Measurements from ENCODE around the gene SLC5A11.
"Not testable (repeated sequence)": the region's sequence is repeated elsewhere in the genome, so short reads cannot be mapped to it uniquely, and the experiment has no call there.

The SLC5A11 gene, protein sequence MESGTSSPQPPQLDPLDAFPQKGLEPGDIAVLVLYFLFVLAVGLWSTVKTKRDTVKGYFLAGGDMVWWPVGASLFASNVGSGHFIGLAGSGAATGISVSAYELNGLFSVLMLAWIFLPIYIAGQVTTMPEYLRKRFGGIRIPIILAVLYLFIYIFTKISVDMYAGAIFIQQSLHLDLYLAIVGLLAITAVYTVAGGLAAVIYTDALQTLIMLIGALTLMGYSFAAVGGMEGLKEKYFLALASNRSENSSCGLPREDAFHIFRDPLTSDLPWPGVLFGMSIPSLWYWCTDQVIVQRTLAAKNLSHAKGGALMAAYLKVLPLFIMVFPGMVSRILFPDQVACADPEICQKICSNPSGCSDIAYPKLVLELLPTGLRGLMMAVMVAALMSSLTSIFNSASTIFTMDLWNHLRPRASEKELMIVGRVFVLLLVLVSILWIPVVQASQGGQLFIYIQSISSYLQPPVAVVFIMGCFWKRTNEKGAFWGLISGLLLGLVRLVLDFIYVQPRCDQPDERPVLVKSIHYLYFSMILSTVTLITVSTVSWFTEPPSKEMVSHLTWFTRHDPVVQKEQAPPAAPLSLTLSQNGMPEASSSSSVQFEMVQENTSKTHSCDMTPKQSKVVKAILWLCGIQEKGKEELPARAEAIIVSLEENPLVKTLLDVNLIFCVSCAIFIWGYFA

DNA sequence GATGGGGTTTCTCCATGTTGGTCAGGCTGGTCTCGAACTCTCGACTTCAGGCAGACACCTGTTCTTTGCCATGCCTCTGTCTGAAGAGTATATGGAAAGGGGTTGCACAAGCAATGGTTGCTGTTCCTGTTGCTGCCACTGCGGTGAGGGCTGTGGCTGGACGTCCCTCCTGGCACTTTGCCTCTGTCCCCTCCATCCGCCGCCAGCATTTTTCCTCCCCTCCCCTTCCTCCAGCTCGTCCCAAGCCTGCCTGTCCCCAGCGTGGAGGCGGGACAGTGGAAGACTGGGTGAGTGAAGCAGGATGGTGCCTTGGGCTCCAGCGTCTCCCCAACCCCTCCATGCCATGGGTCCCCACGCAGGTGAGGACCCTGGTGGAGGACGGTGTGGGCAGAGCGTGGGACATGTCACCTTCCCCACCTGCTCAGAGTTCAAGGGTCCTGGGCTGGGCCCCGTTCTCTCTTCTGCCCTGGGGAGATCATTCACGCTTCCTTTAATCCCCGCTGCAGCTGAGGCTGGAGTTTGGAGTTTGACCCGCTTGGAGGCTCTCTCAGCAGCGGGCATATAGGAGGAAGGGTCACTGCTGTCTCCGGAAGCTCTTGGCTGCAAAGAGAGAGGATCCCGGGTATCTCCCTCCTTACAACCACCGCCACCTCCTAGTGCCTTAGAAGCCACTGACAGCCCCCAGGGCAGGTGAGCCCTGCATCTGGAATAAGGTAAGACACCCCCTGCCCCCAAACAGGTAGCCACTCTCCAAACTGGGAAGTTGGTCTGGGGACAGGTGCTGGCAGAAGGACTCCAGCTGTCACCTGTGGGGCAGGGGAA lies at the start of gene SLC5A11:
SLC5A11 (plus strand) TSS at position 238 of the 822 bp plus-strand sequence. CDS start 12,681 bp downstream, outside the sequence.
- no peak for DNase-seq (ENCODE audit: extremely low spot score, insufficient read length, low read depth)
- FAIRE-seq, result no peak

- FAIRE-seq, result no peak
- no peak for DNase-seq (ENCODE audit: extremely low spot score, insufficient read length, low read depth)
Measured at GRCh38 chr16:24800586-24800985, 45.2 kb upstream of the SLC5A11 start.

- FAIRE-seq (no peak), DNase-seq (ENCODE audit: extremely low spot score, insufficient read length, low read depth) (no peak)
Measured at GRCh38 chr16:24801761-24802302, 43.9 kb upstream of the SLC5A11 start.

DNA sequence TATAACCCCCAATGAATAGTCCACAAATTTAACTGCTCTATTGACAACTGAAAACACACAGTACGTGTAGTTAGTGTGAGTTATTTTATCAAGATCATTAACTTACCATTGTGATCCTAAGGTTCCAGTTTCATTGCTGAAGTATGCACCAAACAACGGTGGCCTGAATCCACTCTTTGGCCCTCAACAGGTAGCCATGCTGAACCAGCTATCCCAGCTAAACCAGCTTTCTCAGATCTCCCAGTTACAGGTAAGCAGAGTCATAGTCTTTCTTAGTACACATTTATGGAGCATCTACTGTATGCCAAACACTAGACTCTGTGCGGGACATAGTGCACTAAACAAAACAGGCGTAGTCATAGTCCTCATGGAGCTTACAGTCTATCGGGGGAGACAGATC lies 40.3 kb upstream of the SLC5A11 start:
- no peak for DNase-seq (ENCODE audit: extremely low spot score, insufficient read length, low read depth)
- FAIRE-seq, result no peak

DNA sequence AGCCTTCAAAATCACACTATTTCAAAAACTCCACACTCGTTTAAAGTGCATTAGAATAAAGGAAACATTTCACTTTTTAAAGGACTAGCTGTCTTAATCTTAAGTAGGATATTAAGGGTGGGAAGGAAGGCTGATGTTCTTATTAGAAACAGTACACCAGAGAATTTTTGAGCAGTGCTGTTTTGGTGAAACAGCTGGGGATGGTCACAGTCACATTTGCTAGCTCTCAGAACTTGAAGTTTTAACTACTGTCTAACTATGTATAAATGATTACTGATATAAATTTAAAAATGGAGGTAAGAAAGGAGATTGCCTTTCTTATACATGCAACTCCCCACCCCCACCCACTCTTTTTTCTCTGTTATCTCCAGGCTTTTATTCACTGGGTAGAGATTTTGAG lies 38.5 kb upstream of the SLC5A11 start:
- DNase-seq (ENCODE audit: extremely low spot score, insufficient read length, low read depth), result no peak
- no peak for FAIRE-seq

DNA sequence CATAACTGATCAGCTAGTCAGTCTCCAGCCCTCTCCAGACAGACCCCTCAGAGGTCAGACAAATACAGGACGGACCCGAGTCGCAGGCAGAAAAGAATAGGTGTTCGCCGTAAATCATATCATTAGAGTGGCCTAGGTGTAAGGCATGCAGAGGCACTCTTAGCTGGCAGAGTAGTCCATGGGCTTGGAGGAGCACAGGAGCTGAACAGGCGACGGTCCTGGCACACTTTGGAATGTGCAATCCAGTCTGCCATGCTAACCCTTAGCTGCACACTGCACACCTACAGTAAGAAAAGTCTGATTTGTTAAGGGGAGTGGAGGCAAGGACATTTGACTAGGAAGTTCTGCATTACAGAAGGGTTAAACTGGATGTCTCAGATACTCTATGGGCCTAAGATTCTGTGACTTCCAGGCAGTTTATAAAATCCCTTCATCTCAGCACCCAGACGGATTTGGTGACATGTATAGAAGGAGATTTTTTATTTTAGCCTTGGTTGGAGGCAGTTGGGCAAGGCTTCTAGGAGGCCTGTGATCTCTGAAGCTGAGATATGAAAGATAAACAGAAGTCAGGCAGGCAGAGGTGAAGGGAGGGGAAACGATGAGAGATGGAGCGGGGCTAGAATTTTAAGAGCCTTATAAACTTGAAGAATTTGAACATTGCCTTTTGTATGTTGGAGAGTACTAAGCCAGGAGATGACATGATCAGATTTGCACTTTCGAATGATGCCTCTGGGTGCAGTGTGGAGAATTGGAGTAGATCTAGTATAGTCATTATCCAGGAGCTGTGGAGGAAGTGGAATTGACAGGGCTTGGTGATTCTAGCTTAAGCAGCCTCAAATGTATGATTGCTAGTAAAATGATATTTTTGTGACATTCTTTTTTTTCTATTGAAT lies 34.6 kb upstream of the SLC5A11 start:
- FAIRE-seq (no peak), DNase-seq (ENCODE audit: extremely low spot score, insufficient read length, low read depth) (no peak)

DNA sequence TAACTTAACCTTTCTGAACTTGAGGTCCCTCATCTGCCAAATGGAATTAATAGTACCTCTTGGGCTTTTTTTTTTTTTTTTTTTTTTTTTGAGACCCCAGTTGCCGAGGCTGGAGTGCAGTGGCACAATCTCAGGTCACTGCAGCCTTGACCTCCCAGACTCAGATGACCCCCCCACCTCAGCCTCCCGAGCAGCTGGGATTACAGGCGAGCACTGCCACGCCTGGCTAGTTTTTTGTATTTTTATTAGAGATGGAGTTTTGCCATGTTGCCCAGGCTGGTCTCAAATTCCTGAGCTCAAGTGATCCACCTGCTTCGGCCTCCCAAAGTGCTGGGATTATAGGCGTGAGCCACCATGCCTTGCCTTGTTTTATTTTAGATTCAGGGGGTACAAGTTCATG lies 33.0 kb upstream of the SLC5A11 start:
- DNase-seq (ENCODE audit: extremely low spot score, insufficient read length, low read depth), result not testable (repeated sequence)

DNA sequence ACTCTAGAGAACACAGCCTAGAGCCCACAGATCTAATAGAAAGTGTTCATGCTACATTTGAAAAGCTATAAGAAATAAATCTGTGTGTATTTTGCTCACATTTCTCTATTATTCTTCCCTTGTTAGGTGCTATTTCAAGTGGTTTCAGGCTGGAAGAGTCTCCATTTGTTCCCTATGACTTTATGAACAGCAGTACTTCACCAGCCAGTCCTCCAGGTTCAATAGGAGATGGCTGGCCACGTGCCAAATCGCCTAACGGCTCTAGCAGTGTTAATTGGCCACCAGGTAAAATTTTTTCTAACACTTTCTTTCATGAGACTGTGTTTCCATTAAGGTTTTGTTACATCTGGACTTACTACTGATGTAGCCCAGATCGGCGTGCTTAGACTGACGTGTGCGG lies 30.7 kb upstream of the SLC5A11 start:
- no peak for FAIRE-seq
- no peak for DNase-seq (ENCODE audit: extremely low spot score, insufficient read length, low read depth)

More for the DNA sequence above, 33.0 kb upstream of the SLC5A11 start:
- FAIRE-seq, result not testable (repeated sequence)

DNA sequence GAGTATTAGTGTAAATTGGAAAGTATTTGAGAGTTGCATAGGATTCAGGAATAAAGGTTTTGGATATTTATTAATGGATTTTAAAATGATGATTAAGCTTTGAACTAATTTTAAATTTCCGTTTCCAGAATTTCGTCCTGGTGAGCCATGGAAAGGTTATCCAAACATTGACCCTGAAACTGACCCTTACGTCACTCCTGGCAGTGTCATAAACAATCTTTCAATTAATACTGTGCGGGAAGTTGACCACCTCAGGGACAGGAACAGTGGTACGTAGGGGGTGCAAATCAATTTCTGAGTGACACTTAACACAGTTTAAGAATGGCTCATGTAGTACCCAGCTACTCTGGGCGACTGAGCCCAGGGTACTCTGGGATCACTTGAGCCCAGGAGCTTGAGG lies 29.1 kb upstream of the SLC5A11 start:
- FAIRE-seq (no peak), DNase-seq (ENCODE audit: extremely low spot score, insufficient read length, low read depth) (no peak)

- DNase-seq (ENCODE audit: extremely low spot score, insufficient read length, low read depth) (no peak), FAIRE-seq (no peak)
Measured at GRCh38 chr16:24819462-24820040, 26.2 kb upstream of the SLC5A11 start.

- FAIRE-seq, result no peak
- no peak for DNase-seq (ENCODE audit: extremely low spot score, insufficient read length, low read depth)
Measured at GRCh38 chr16:24820522-24820921, 25.2 kb upstream of the SLC5A11 start.

DNA sequence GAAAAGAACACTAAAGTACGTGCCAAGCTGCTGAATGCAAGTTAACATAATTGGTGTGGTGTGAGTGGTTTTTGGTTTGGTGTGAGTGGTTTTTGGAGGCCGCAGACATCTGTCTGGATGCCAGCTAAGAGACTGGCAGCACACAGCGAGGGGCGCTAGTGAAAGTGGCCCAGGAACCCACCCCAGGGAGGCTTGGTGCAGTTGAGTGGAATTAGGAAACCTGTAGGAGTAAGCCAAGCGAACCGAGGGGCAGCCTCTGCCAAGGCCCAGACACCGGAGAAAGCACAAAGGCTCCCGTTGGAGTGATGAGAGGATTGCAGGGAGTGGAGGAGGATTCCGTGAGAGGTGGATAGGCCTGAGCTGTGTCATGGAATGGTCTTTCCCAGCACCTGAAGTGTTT lies 24.6 kb upstream of the SLC5A11 start:
- FAIRE-seq, result no peak
- no peak for DNase-seq (ENCODE audit: extremely low spot score, insufficient read length, low read depth)

DNA sequence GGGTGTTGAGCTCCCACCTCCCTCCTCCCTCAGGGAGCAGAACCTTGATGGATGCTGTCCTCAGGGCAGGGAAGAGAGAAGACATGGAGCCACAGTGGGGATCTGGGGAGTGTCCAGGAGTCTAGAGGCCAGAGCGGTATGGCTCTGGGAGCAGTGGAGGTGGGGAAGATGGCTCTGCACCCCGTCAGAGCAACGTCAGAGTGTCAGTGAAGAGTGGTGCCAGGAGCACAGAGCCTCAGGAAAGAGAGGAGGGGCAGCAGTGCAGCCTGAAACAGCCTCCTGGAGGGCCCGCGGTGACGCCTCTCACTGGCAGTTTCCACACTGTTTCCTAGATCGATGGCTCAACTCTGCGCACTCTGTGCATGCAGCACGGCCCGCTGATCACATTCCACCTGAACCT lies 23.2 kb upstream of the SLC5A11 start:
- FAIRE-seq, result no peak
- no peak for DNase-seq (ENCODE audit: extremely low spot score, insufficient read length, low read depth)

DNA sequence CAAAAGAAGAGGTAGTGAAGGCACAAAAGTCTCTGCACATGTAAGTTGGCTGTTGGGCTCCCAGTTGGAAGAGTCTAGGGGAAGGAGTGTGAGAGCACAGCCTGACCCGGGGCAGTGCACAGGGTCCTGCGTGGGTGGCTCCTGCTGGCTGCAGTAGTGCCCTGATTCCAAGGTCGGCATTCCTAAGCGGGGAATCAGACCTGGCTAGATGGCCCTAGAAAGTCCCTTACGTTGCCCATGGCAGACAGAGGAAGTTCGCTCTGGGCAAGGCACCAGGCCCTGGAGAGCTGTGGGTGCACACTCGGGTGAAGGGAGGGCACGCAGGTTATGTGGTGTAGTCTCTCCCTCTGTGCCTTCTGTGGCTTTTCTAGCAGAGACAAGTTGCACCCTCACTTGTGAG lies 22.8 kb upstream of the SLC5A11 start:
- DNase-seq (ENCODE audit: extremely low spot score, insufficient read length, low read depth) (no peak), FAIRE-seq (no peak)

GRCh38 chr16:24825696-24826095 lies 20.1 kb upstream of the SLC5A11 start:
- FAIRE-seq (no peak), DNase-seq (ENCODE audit: extremely low spot score, insufficient read length, low read depth) (no peak)

GRCh38 chr16:24826096-24826690 lies 19.6 kb upstream of the SLC5A11 start:
- DNase-seq (ENCODE audit: extremely low spot score, insufficient read length, low read depth) (no peak), FAIRE-seq (no peak)

GRCh38 chr16:24826817-24827566 lies 18.8 kb upstream of the SLC5A11 start:
- no peak for DNase-seq (ENCODE audit: extremely low spot score, insufficient read length, low read depth)
- FAIRE-seq, result no peak

- no peak for DNase-seq (ENCODE audit: extremely low spot score, insufficient read length, low read depth)
- no peak for FAIRE-seq
Measured at GRCh38 chr16:24829153-24829552, 16.6 kb upstream of the SLC5A11 start.

All from GM18507 (cell line).